Measurements from ENCODE around the gene TMTC2.

TMTC2 gene

DNA sequence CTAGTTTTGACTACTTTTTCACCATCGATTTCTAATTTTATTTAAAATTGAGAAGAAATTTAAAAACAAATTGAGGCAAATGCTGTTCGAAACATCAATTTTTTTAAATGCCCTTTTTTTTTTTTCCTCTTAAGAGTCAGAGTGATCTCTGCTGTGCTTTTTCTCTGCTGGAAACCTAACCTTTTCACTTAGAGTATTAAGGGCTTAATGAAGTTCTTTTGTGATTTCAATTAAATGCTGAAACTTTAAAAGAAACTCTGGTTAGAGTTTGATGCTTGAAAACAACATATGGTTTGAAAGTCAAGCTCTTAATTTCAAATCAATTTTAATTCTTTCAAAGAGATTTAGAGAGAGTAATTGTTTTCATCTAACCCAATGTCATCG, 171.8 kb downstream of the TMTC2 start:
- no peak overlapping the region for H2AK5ac ChIP-seq (ENCODE audit: low read length)
- H3K27me3 ChIP-seq (ENCODE audit: insufficient read depth, low read length) = no peaks in the 10 kb centered on the region
- no CpG with 5 or more reads among the region's 3 CpGs for WGBS (ENCODE audit: extremely low coverage, insufficient coverage, insufficient read length)
- H3K36me3 ChIP-seq (ENCODE audit: control insufficient read depth in 1 of 2, insufficient read depth in 2 of 2, low read length in 2 of 2) = peaks cover 3 to 10% of the 10 kb centered on the region in 2 experiments
- H3K4me2 ChIP-seq (ENCODE audit: low read length) = no peak overlapping the region
- no peak overlapping the region for H4K8ac ChIP-seq (ENCODE audit: low read depth, low read length)
- no peak overlapping the region for H2BK120ac ChIP-seq (ENCODE audit: insufficient read depth, low read length, poor library complexity)
- no peak for DNase-seq
- no peak overlapping the region for H4K91ac ChIP-seq (ENCODE audit: low read depth, low read length)
- no peak overlapping the region for H2AFZ ChIP-seq (ENCODE audit: insufficient read depth, low read length, poor library complexity)
- H3K79me2 ChIP-seq (ENCODE audit: control insufficient read depth, insufficient read depth, low read length, poor library complexity) = no peaks in the 10 kb centered on the region
- H3K4me1 ChIP-seq (ENCODE audit: control insufficient read depth in 1 of 2, insufficient read depth in 2 of 2, low read length in 2 of 2) = peaks cover 6 to 8% of the 10 kb centered on the region in 2 experiments
- no peak overlapping the region for H3K4me3 ChIP-seq (ENCODE audit: low read depth, low read length)
- peaks cover 2% of the 10 kb centered on the region for H3K9me3 ChIP-seq (ENCODE audit: insufficient read depth, low read depth, low read length)
- no peak overlapping the region for H3K9ac ChIP-seq (ENCODE audit: low read length)
- peak overlapping the region; percentile 32 for H3K27ac ChIP-seq (ENCODE audit: low read depth, low read length)
- H3K14ac ChIP-seq (ENCODE audit: low read length) = no peak overlapping the region
- H2BK5ac ChIP-seq (ENCODE audit: low read depth, low read length, poor library complexity) = no peak overlapping the region
- no peak overlapping the region for H3K4ac ChIP-seq (ENCODE audit: low read depth, low read length)
- H3K79me1 ChIP-seq (ENCODE audit: low read length) = peaks cover 2% of the 10 kb centered on the region
- no peak overlapping the region for H3K18ac ChIP-seq (ENCODE audit: low read length)
- H3K23ac ChIP-seq (ENCODE audit: low read length) = no peak overlapping the region
- H4K12ac ChIP-seq (ENCODE audit: low read depth, low read length) = no peak overlapping the region
- no peak overlapping the region for H2BK12ac ChIP-seq (ENCODE audit: low read length)

- H2BK120ac ChIP-seq (ENCODE audit: insufficient read depth, low read length, poor library complexity) = no peak overlapping the region
- peaks cover 4% of the 10 kb centered on the region in 2 experiments for H3K4me1 ChIP-seq (ENCODE audit: control insufficient read depth in 1 of 2, insufficient read depth in 2 of 2, low read length in 2 of 2)
- no peak overlapping the region for H2BK5ac ChIP-seq (ENCODE audit: low read depth, low read length, poor library complexity)
- H3K36me3 ChIP-seq (ENCODE audit: control insufficient read depth in 1 of 2, insufficient read depth in 2 of 2, low read length in 2 of 2) = peaks cover 5 to 7% of the 10 kb centered on the region in 2 experiments
- DNase-seq = no peak
- no peak overlapping the region for H2AK5ac ChIP-seq (ENCODE audit: low read length)
- H3K79me2 ChIP-seq (ENCODE audit: control insufficient read depth, insufficient read depth, low read length, poor library complexity) = no peaks in the 10 kb centered on the region
- H4K8ac ChIP-seq (ENCODE audit: low read depth, low read length) = no peak overlapping the region
- H2BK12ac ChIP-seq (ENCODE audit: low read length) = no peak overlapping the region
- H3K4me2 ChIP-seq (ENCODE audit: low read length) = no peak overlapping the region
- peaks cover 2% of the 10 kb centered on the region for H3K79me1 ChIP-seq (ENCODE audit: low read length)
- no peaks in the 10 kb centered on the region for H3K27me3 ChIP-seq (ENCODE audit: insufficient read depth, low read length)
- H3K9ac ChIP-seq (ENCODE audit: low read length) = no peak overlapping the region
- no peak overlapping the region for H2AFZ ChIP-seq (ENCODE audit: insufficient read depth, low read length, poor library complexity)
- H4K91ac ChIP-seq (ENCODE audit: low read depth, low read length) = no peak overlapping the region
- no peak overlapping the region for H3K4me3 ChIP-seq (ENCODE audit: low read depth, low read length)
- WGBS (ENCODE audit: extremely low coverage, insufficient coverage, insufficient read length) = no CpG with 5 or more reads among the region's 1 CpG
- H4K12ac ChIP-seq (ENCODE audit: low read depth, low read length) = no peak overlapping the region
- no peak overlapping the region for H3K23ac ChIP-seq (ENCODE audit: low read length)
- H3K9me3 ChIP-seq (ENCODE audit: insufficient read depth, low read depth, low read length) = peaks cover under 1% of the 10 kb centered on the region
- no peak overlapping the region for H3K14ac ChIP-seq (ENCODE audit: low read length)
- H3K18ac ChIP-seq (ENCODE audit: low read length) = no peak overlapping the region
- no peak overlapping the region for H3K4ac ChIP-seq (ENCODE audit: low read depth, low read length)
- no peak overlapping the region for H3K27ac ChIP-seq (ENCODE audit: low read depth, low read length)
Observed at GRCh38 chr12:82862069-82862841, 175.5 kb downstream of the TMTC2 start.

DNA sequence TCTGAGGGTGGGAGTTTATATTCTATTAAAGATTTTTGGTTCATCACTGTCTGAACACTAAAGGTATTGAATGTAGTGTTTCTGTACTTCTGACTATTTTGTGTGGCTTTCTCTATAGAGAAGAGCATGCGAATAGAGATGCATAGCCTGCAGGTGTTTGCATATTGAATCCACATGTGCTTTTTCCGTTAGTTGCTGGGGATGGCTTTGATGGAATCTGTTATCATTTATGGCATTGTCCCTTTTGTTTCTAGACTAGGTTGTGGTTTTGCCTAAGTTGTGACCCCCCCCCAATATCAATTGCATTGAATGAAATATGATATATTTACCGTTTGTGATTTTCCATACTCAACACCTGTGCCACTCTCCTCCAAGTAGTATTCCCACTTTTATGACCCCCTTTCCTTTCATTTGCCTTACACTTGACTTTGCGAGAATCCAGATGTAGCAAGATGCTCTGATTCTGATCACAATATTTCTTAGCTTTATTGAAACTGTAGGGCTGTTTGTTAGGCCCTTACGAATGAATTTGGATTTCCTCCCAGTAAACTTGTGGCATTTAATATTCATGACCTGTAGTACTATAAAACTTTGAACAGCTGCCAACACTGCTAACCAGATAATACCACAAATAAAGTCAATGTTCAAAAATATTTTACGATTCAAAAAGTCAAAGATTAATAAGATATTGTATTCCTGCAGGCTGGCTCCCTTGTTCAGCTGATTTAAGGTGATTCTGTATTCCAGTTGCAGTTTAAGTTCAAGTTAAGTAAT, 176.4 kb downstream of the TMTC2 start:
- Histone ChIP-seq H3K23ac (ENCODE audit: low read length) (no peak overlapping the region), H2AK5ac (ENCODE audit: low read length) (no peak overlapping the region), H3K9me3 (ENCODE audit: insufficient read depth, low read depth, low read length) (no peaks in the 10 kb centered on the region), H3K27ac (ENCODE audit: low read depth, low read length) (no peak overlapping the region), H3K9ac (ENCODE audit: low read length) (no peak overlapping the region), H3K4ac (ENCODE audit: low read depth, low read length) (no peak overlapping the region), H3K79me2 (ENCODE audit: control insufficient read depth, insufficient read depth, low read length, poor library complexity) (no peaks in the 10 kb centered on the region), H4K12ac (ENCODE audit: low read depth, low read length) (no peak overlapping the region), H2AFZ (ENCODE audit: insufficient read depth, low read length, poor library complexity) (no peak overlapping the region), H2BK5ac (ENCODE audit: low read depth, low read length, poor library complexity) (no peak overlapping the region), H3K4me1 (ENCODE audit: control insufficient read depth in 1 of 2, insufficient read depth in 2 of 2, low read length in 2 of 2) (peaks cover 2 to 3% of the 10 kb centered on the region in 2 experiments), H3K27me3 (ENCODE audit: insufficient read depth, low read length) (no peaks in the 10 kb centered on the region), H3K14ac (ENCODE audit: low read length) (no peak overlapping the region), H3K4me2 (ENCODE audit: low read length) (no peak overlapping the region), H3K4me3 (ENCODE audit: low read depth, low read length) (no peak overlapping the region), H3K79me1 (ENCODE audit: low read length) (peaks cover 2% of the 10 kb centered on the region), H3K36me3 (ENCODE audit: control insufficient read depth in 1 of 2, insufficient read depth in 2 of 2, low read length in 2 of 2) (peaks cover 5% of the 10 kb centered on the region in 2 experiments), H4K8ac (ENCODE audit: low read depth, low read length) (no peak overlapping the region), H4K91ac (ENCODE audit: low read depth, low read length) (no peak overlapping the region), H3K18ac (ENCODE audit: low read length) (no peak overlapping the region), H2BK12ac (ENCODE audit: low read length) (no peak overlapping the region), H2BK120ac (ENCODE audit: insufficient read depth, low read length, poor library complexity) (no peak overlapping the region)
- no peak for DNase-seq
- WGBS (ENCODE audit: extremely low coverage, insufficient coverage, insufficient read length) = no CpG with 5 or more reads among the region's 6 CpGs

DNA sequence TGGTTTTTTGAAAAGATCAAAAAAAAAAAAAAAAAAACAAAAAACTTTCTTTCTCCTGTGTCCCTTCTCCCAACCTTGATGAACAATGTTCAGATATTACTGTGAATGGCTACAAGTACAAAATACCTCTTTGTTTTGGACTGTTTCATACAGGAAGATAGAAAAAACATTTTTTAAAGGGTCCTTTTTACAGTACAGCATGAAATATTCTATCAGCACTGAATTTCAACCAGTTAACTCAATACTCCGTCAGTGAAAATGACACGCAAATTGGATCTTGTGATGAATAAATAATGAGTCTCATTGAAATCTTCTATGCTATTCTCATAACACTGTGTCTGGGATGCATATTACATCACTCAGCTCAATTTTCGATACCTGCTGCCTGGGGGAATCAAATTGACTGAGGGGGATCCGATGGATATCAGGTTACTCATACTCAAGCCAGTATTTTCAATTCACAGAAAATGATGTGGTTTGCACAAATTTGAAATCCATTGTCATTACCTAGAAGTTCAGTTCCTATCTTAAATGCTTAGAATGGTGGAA, 179.6 kb downstream of the TMTC2 start:
- Histone ChIP-seq H3K36me3 (ENCODE audit: control insufficient read depth in 1 of 2, insufficient read depth in 2 of 2, low read length in 2 of 2) (peaks cover 3 to 7% of the 10 kb centered on the region in 2 experiments), H3K4me3 (ENCODE audit: low read depth, low read length) (no peak overlapping the region), H3K4me2 (ENCODE audit: low read length) (no peak overlapping the region), H2BK120ac (ENCODE audit: insufficient read depth, low read length, poor library complexity) (no peak overlapping the region), H3K79me2 (ENCODE audit: control insufficient read depth, insufficient read depth, low read length, poor library complexity) (no peaks in the 10 kb centered on the region), H3K79me1 (ENCODE audit: low read length) (no peaks in the 10 kb centered on the region), H3K27me3 (ENCODE audit: insufficient read depth, low read length) (no peaks in the 10 kb centered on the region), H3K4ac (ENCODE audit: low read depth, low read length) (no peak overlapping the region), H4K12ac (ENCODE audit: low read depth, low read length) (no peak overlapping the region), H3K4me1 (ENCODE audit: control insufficient read depth in 1 of 2, insufficient read depth in 2 of 2, low read length in 2 of 2) (no peaks in the 10 kb centered on the region), H2BK12ac (ENCODE audit: low read length) (no peak overlapping the region), H3K23ac (ENCODE audit: low read length) (no peak overlapping the region), H3K27ac (ENCODE audit: low read depth, low read length) (no peak overlapping the region), H4K91ac (ENCODE audit: low read depth, low read length) (no peak overlapping the region), H2AK5ac (ENCODE audit: low read length) (no peak overlapping the region), H2BK5ac (ENCODE audit: low read depth, low read length, poor library complexity) (no peak overlapping the region), H4K8ac (ENCODE audit: low read depth, low read length) (no peak overlapping the region), H2AFZ (ENCODE audit: insufficient read depth, low read length, poor library complexity) (no peak overlapping the region), H3K9me3 (ENCODE audit: insufficient read depth, low read depth, low read length) (no peaks in the 10 kb centered on the region), H3K9ac (ENCODE audit: low read length) (no peak overlapping the region), H3K14ac (ENCODE audit: low read length) (no peak overlapping the region), H3K18ac (ENCODE audit: low read length) (no peak overlapping the region)
- no CpG with 5 or more reads among the region's 4 CpGs for WGBS (ENCODE audit: extremely low coverage, insufficient coverage, insufficient read length)
- DNase-seq = no peak
